Activated naive CD4-positive, alpha-beta T cell treated with anti-CD3 and anti-CD28 coated beads for 36 hours (primary cell): Measurements from ENCODE around the gene FBLIM1. TPM values are rescaled to one million over a fixed set of nuclear protein-coding genes. Genes with fewer than 3 reads are reported as not detected.
A peak's percentile ranks its signal among the peaks of the same experiment; 100 is the strongest.

Experiments used
- CTCF ChIA-PET: fragments of 350-600 bp; sonication (Branson Sonifier 250); formaldehyde crosslinking; loops from one replicate; lab custom pipeline; 2021; ENCODE audit warnings: antibody characterized with exemption; lab: Charles Lee
- DNase-seq: peaks from one replicate; pipeline ENCODE4 v3.0.0-alpha.2; 2020
- H3K27ac Mint-ChIP-seq: one replicate; pipeline ENCODE4 v1.8.0; 2021; ENCODE audit warnings: mild to moderate bottlenecking, mixed read lengths
- H3K27me3 Mint-ChIP-seq: one replicate; pipeline ENCODE4 v1.8.0; 2021; ENCODE audit warnings: low read depth, mixed read lengths
- H3K36me3 Mint-ChIP-seq: one replicate; pipeline ENCODE4 v1.8.0; 2021; ENCODE audit warnings: low read depth, mixed read lengths
- H3K4me1 Mint-ChIP-seq: one replicate; pipeline ENCODE4 v1.8.0; 2021; ENCODE audit warnings: low read depth, mixed read lengths
- H3K4me3 Mint-ChIP-seq: one replicate; pipeline ENCODE4 v1.8.0; 2021; ENCODE audit warnings: mild to moderate bottlenecking, moderate library complexity, mixed read lengths
- H3K9me3 Mint-ChIP-seq: one replicate; pipeline ENCODE4 v1.8.0; 2021; ENCODE audit warnings: mixed read lengths
- intact Hi-C: fragments of 100-400 bp; cut with micrococcal nuclease; formaldehyde crosslinking; loops from one replicate; pipeline ENCODE4 v1.15.1; 2023
- total RNA-seq, 2 experiments: library from RNA; stranded (reverse); gene quantifications; one replicate each; pipeline ENCODE4 v1.2.3, GENCODE V29; 2021

The FBLIM1 gene
- total RNA-seq, 2 experiments from 2014 or later, result not detected

DNA sequence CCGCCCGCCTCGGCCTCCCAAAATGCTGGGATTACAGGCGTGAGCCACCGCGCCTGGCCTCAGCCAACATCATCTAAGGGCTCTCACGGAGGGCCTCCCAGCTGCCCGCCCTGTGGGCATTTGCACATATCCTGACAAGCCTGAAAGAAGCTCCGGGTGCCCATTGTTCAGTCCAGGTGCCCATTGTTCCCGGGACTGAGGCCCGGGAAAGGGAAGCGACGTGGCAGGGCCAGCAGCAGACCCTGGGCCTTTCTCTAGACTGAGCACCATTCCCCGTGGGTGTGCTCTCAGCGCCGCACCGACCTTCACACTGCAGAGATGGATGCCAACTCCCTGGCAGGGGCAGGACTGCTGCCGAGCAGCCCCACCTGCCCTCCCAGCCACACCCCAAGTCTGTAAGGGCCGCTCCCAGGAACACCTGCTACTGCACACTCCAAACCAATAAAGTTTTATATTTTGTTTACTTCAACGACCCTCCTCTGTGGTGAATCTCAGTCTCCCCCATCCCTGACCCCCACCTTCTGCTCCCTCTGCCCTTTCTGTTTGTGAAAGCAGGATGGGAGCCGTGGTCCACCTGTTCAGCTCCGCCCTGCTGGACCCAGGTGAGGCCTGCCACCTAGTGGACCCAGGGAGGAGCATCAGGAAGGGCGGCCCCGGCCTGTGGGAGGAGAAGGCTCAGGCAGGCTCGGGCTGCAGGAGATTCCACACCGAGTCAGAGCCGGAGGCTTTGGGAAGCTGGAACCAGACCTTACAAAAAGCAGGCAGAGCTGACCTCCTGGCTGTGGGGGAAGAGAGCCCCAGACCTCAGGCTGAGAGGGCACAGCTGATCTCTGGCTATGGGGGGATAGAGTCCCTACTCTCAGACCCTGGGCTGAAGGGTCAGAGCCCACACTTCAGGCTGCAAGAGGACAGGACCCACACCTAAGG, 17.4 kb upstream of the FBLIM1 start:
- no peak overlapping the region for H3K27ac Mint-ChIP-seq
- intact Hi-C loops, result loop anchor here (1.0 to 5.0 kb wide), 4 partner anchors 84 to 418 kb away; a partner anchor contains a TSS
- H3K36me3 Mint-ChIP-seq, result no peaks in the 10 kb centered on the region
- peaks cover 5% of the 10 kb centered on the region for H3K4me1 Mint-ChIP-seq
- CTCF ChIA-PET, result interaction anchor here (0.5 to 2.0 kb wide), 14 partner anchors 12 to 214 kb away, joined by 3 to 10 read pairs (median 4); no protein-coding TSS in a partner anchor
- no peaks in the 10 kb centered on the region for H3K9me3 Mint-ChIP-seq
- H3K4me3 Mint-ChIP-seq, result no peak overlapping the region
- H3K27me3 Mint-ChIP-seq, result no peaks in the 10 kb centered on the region
- peak; percentile 87 for DNase-seq

DNA sequence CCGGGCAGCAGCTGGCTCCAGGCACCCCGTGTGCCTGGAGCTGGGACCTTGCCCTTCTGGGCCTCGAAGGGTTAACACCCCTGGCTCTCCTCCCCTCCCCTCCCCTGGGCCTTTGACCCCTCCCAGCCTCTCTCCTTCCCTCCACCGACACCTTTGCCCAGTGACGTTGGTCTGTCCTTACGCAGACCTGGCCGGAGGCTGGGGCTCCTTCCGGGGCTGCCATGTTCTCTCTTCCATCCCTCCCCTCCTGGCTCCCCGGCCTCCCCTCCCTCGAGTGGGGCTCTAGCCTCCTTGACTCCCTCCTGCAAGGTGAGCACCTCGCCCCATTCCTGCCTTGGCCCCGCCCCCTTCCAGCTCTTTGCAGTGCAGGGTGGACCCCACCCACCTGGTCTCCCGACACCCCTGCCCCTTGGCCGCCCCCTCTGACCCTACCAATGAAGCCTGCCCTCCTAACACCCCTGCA, 16.2 kb upstream of the FBLIM1 start, which contains the start of gene TMEM82:
TSS of gene TMEM82 (plus strand) at position 161 of the 463 bp plus-strand sequence. CDS start at position 222, 61 bp downstream.
- Mint-ChIP-seq H3K4me3 (no peak within 1 kb of the TSS), H3K27me3 (no peaks in the 10 kb centered on the region), H3K36me3 (no peaks in the 10 kb centered on the region), H3K27ac (no peak within 1 kb of the TSS), H3K4me1 (peaks cover 5% of the 10 kb centered on the region), H3K9me3 (no peaks in the 10 kb centered on the region)
- DNase-seq, result no peak
- intact Hi-C loops, result loop anchor here (5.0 kb wide), 2 partner anchors 85 to 310 kb away; a partner anchor contains a TSS
- CTCF ChIA-PET, result interaction anchor here (0.6 to 1.6 kb wide), 4 partner anchors 45 to 496 kb away, joined by 3 to 6 read pairs (median 4); no protein-coding TSS in a partner anchor

- intact Hi-C loops, result loop anchor here (5.0 kb wide), 2 partner anchors 87 to 312 kb away; a partner anchor contains a TSS
- no peaks in the 10 kb centered on the region for H3K27me3 Mint-ChIP-seq
- no peak overlapping the region for H3K4me3 Mint-ChIP-seq
- no peak overlapping the region for H3K27ac Mint-ChIP-seq
- CTCF ChIA-PET, result interaction anchor here (0.6 kb wide), 1 partner anchor 72 kb away, joined by 4 read pairs; no protein-coding TSS in a partner anchor
- H3K36me3 Mint-ChIP-seq, result no peaks in the 10 kb centered on the region
- H3K4me1 Mint-ChIP-seq, result peaks cover 5% of the 10 kb centered on the region
- H3K9me3 Mint-ChIP-seq, result no peaks in the 10 kb centered on the region
- no peak for DNase-seq
Observed at GRCh38 chr1:15744122-15744679, 14.4 kb upstream of the FBLIM1 start.

DNA sequence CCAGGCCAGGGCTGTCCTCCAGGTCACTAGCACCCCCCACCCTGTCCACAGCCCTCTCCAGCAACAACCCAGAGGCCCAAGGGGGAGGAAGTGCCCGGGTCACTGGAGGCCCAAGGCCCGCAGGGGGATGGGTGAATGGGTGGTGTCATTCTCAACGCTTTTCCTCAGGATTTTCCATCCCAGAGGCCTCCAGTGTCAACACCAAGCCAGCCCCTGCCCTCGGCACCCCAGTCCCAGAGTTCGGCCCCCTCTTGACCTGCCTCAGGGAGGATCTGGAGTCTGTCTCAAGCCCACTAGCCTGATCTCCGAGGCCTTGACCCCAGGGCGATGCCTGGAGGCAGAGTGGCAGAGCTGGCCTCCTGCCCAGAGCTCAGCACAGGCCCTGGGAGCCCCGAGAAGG, 11.2 kb upstream of the FBLIM1 start:
- Mint-ChIP-seq H3K27ac (no peak overlapping the region), H3K36me3 (no peaks in the 10 kb centered on the region), H3K9me3 (no peaks in the 10 kb centered on the region), H3K4me3 (no peak overlapping the region), H3K27me3 (no peaks in the 10 kb centered on the region), H3K4me1 (no peaks in the 10 kb centered on the region)
- CTCF ChIA-PET, result no interaction called here
- DNase-seq, result no peak
- intact Hi-C loops, result no loop called here

DNA sequence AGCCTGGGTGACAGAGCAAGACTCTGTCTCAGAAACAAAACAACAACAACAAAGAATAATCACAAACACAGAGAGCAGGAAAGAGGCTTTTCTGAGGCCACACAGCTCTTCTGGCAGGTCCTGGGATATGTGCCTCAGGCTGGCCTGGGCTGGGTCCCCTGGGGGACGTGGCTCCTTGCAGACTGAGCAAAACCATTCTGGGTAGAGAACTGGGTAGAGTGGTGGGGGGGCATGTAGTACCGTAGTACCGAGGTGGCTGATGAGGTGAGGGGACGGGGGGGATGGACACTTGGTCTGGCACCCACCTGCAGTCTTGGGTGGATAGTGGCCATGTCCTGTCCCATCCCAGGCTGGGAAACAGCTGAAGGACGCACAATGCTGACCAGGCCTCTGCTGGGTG, 10.3 kb upstream of the FBLIM1 start:
- intact Hi-C loops, result no loop called here
- no peak for DNase-seq
- Mint-ChIP-seq H3K27ac (no peak overlapping the region), H3K4me3 (no peak overlapping the region), H3K4me1 (no peaks in the 10 kb centered on the region), H3K36me3 (no peaks in the 10 kb centered on the region), H3K9me3 (no peaks in the 10 kb centered on the region), H3K27me3 (no peaks in the 10 kb centered on the region)
- CTCF ChIA-PET, result interaction anchor here (0.6 kb wide), 1 partner anchor 188 kb away, joined by 3 read pairs; no protein-coding TSS in a partner anchor

- no peaks in the 10 kb centered on the region for H3K36me3 Mint-ChIP-seq
- no peaks in the 10 kb centered on the region for H3K27me3 Mint-ChIP-seq
- no peaks in the 10 kb centered on the region for H3K9me3 Mint-ChIP-seq
- CTCF ChIA-PET, result interaction anchor here (0.6 kb wide), 1 partner anchor 188 kb away, joined by 3 read pairs; no protein-coding TSS in a partner anchor
- no peaks in the 10 kb centered on the region for H3K4me1 Mint-ChIP-seq
- H3K4me3 Mint-ChIP-seq, result no peak overlapping the region
- intact Hi-C loops, result no loop called here
- DNase-seq, result no peak
- no peak overlapping the region for H3K27ac Mint-ChIP-seq
Observed at GRCh38 chr1:15748690-15749398, 9.8 kb upstream of the FBLIM1 start.

DNA sequence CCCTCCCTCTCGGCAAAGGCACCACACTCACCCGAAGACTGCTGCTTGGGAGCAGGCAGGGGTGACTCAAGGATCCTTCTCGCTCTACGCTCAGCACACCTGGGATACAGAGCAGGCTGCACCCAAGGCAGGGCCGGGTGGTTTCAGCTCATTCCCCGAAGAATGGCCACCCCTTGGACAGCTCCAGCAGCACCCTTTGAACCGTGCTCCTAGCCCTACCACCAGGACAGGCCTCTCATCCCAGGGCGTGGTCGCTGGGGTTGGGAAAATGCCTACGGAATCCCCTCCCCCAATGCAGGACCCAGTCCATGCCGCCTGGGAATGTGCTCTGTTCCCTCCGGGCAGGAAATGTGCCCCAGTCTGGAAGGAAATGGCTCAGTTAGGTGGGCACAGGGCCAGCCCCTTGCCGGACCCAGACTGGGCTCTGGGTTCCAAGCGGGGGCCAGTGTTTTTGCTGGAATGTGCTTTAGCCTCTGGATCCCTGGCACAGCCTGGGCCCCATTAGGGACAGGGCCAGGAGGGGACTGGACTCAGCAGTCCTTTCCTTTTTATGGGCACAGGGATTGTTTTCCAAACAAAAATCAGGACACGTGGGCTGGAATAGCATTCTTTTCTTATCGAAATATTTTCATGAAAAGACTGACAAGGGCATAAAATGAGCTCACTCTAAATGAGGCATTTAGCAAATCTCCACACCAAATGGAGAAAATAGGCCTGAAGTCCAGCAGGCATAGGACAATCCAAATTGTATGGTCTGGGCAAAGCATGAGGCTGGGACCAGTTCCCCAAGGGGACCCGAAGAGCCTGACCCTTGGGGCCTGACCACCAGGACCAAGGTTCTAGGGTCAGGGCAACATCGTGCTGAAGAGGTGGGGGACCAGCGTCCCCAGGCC, 8.9 kb upstream of the FBLIM1 start:
- no peaks in the 10 kb centered on the region for H3K27me3 Mint-ChIP-seq
- intact Hi-C loops, result no loop called here
- no peak for DNase-seq
- no peaks in the 10 kb centered on the region for H3K4me1 Mint-ChIP-seq
- H3K4me3 Mint-ChIP-seq, result no peak overlapping the region
- H3K36me3 Mint-ChIP-seq, result no peaks in the 10 kb centered on the region
- CTCF ChIA-PET, result no interaction called here
- H3K27ac Mint-ChIP-seq, result no peak overlapping the region
- H3K9me3 Mint-ChIP-seq, result no peaks in the 10 kb centered on the region

DNA sequence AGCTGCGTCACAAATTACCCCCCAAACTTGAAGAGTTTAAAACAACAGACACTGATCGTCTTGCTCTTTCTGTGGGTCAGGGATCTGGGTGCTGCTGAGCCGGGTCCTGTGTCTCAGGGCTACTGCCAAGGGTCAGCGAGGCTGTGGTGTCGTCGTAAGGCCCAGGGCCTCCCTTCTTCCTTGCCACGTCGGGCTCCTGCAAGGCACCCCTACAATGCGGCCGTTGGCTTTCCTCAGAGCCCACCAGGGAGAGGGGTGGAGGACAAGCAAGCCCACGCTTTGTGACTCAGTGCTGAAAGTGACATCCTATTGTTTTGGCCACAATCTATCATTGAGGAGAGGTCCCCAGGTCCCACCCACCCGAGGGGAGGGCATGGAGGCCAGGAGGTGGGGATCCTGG, 7.7 kb upstream of the FBLIM1 start:
- no peaks in the 10 kb centered on the region for H3K36me3 Mint-ChIP-seq
- intact Hi-C loops, result no loop called here

DNA sequence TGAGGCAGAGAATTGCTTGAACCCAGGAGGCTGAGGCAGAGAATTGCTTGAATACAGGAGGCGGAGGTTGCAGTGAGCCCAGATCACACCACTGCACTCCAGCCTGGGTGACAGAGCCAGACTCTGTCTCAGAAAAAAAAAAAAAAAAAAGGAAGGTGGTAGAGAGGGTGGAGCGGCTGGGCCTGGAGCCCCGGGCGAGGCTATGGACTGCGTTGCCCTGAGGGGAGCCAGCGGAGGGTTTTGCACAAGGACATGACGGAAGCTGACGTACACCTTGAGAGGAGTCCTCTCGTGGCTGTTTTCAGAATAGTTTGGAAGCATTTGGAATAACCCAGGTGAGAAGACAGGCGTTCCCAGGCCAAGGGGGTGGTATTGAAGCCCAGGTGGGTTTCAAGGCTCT, 6.9 kb upstream of the FBLIM1 start:
- no peak overlapping the region for H3K27ac Mint-ChIP-seq
- peaks cover 12% of the 10 kb centered on the region for H3K27me3 Mint-ChIP-seq
- no peak for DNase-seq
- no peak overlapping the region for H3K4me3 Mint-ChIP-seq
- CTCF ChIA-PET, result no interaction called here
- no peaks in the 10 kb centered on the region for H3K36me3 Mint-ChIP-seq
- H3K4me1 Mint-ChIP-seq, result peaks cover 7% of the 10 kb centered on the region
- intact Hi-C loops, result no loop called here
- no peaks in the 10 kb centered on the region for H3K9me3 Mint-ChIP-seq

More for the DNA sequence above, 7.7 kb upstream of the FBLIM1 start:
- Mint-ChIP-seq H3K4me3 (no peak overlapping the region), H3K4me1 (no peaks in the 10 kb centered on the region), H3K27me3 (peaks cover 4% of the 10 kb centered on the region), H3K27ac (no peak overlapping the region), H3K9me3 (no peaks in the 10 kb centered on the region)
- no peak for DNase-seq
- CTCF ChIA-PET, result no interaction called here

DNA sequence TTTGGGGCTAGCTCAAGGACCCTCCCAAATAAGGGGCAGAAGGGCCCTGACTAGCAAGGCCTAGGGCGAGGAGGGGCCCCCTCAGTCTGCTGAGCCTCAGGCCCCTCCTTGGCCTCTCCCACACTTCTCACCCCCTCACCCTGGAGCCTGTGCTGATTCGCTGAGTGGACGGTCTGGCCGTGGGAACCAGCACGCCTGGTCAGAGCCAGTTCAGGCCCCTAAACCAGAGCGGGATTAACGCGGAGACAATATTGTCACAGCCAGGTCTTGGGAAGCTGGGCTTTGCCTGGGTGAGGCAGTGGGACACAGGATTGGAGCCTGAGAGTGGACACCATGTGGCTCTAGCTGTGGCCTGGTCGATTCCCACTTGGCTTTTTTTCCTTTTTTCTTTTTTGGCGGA, 4.8 kb upstream of the FBLIM1 start:
- Mint-ChIP-seq H3K27me3 (peaks cover 23% of the 10 kb centered on the region), H3K4me1 (peaks cover 16% of the 10 kb centered on the region), H3K9me3 (no peaks in the 10 kb centered on the region), H3K36me3 (no peaks in the 10 kb centered on the region), H3K27ac (no peak overlapping the region), H3K4me3 (no peak overlapping the region)
- intact Hi-C loops, result no loop called here
- CTCF ChIA-PET, result interaction anchor here (1.7 kb wide), 1 partner anchor 12 kb away, joined by 3 read pairs; no protein-coding TSS in a partner anchor
- DNase-seq, result no peak

GRCh38 chr1:15755021-15755645, 3.5 kb upstream of the FBLIM1 start:
- no peak overlapping the region for H3K4me3 Mint-ChIP-seq
- H3K36me3 Mint-ChIP-seq, result no peaks in the 10 kb centered on the region
- H3K9me3 Mint-ChIP-seq, result no peaks in the 10 kb centered on the region
- no peak for DNase-seq
- CTCF ChIA-PET, result interaction anchor here (1.6 kb wide), 1 partner anchor 36 kb away, joined by 3 read pairs; no protein-coding TSS in a partner anchor
- intact Hi-C loops, result no loop called here
- peaks cover 16% of the 10 kb centered on the region for H3K4me1 Mint-ChIP-seq
- peaks cover 28% of the 10 kb centered on the region for H3K27me3 Mint-ChIP-seq
- H3K27ac Mint-ChIP-seq, result no peak overlapping the region
